ENCODE data around the gene KCNJ6. TPM values are rescaled to one million over a fixed set of nuclear protein-coding genes. Genes with fewer than 3 reads are reported as not detected.

KCNJ6 gene
- total and polyA plus RNA-seq, 10 of the 15 experiments (the other 5 are each of a cell fraction or from before 2014, with no cell fraction given) = 0.03 to 0.07 (median 0.04) TPM; not detected in 7

- no peak for TF ChIP-seq NFXL1 (IDR thresholded peaks at IDR 0.05; ENCODE audit: borderline replicate concordance)
- TF ChIP-seq, protein P1, sequence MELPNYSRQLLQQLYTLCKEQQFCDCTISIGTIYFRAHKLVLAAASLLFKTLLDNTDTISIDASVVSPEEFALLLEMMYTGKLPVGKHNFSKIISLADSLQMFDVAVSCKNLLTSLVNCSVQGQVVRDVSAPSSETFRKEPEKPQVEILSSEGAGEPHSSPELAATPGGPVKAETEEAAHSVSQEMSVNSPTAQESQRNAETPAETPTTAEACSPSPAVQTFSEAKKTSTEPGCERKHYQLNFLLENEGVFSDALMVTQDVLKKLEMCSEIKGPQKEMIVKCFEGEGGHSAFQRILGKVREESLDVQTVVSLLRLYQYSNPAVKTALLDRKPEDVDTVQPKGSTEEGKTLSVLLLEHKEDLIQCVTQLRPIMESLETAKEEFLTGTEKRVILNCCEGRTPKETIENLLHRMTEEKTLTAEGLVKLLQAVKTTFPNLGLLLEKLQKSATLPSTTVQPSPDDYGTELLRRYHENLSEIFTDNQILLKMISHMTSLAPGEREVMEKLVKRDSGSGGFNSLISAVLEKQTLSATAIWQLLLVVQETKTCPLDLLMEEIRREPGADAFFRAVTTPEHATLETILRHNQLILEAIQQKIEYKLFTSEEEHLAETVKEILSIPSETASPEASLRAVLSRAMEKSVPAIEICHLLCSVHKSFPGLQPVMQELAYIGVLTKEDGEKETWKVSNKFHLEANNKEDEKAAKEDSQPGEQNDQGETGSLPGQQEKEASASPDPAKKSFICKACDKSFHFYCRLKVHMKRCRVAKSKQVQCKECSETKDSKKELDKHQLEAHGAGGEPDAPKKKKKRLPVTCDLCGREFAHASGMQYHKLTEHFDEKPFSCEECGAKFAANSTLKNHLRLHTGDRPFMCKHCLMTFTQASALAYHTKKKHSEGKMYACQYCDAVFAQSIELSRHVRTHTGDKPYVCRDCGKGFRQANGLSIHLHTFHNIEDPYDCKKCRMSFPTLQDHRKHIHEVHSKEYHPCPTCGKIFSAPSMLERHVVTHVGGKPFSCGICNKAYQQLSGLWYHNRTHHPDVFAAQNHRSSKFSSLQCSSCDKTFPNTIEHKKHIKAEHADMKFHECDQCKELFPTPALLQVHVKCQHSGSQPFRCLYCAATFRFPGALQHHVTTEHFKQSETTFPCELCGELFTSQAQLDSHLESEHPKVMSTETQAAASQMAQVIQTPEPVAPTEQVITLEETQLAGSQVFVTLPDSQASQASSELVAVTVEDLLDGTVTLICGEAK (IDR thresholded peaks at IDR 0.05; ENCODE audit: borderline replicate concordance) = no peak
- CTCF ChIA-PET = interaction anchor here (2.6 kb wide), 1 partner anchor 21 kb away, joined by 8 read pairs; no protein-coding TSS in a partner anchor
- H4K20me1 ChIP-seq (ENCODE audit: control insufficient read depth, insufficient read depth) = no peaks in the 10 kb centered on the region
- SMC1A ChIA-PET (ENCODE audit: uncharacterized antibody, unreplicated experiment) = interaction anchor here (0.8 to 3.2 kb wide), 2 partner anchors 22 to 448 kb away, joined by 3 to 20 read pairs; no protein-coding TSS in a partner anchor
- peaks cover 3% of the 10 kb centered on the region; the same call in 1 of the 2 replicates for H3K4me1 ChIP-seq (ENCODE audit: control insufficient read depth, insufficient read depth, low read length)
- H3K79me2 ChIP-seq (ENCODE audit: control insufficient read depth, insufficient read depth, low read length) = no peaks in the 10 kb centered on the region
- RAD21 ChIA-PET (ENCODE audit: unreplicated experiment) = interaction anchor here (0.7 to 1.9 kb wide), 2 partner anchors 23 to 25 kb away, joined by 3 to 9 read pairs; no protein-coding TSS in a partner anchor
- no TSS peak for BruUV-seq (replicated peaks)
- POLR2A ChIA-PET = no interaction called here
- no peak overlapping the region for H3K4me2 ChIP-seq (ENCODE audit: control insufficient read depth, insufficient read depth)
- DNase-seq (ENCODE audit: low read depth, low spot score) (no peak), FAIRE-seq (no peak), ATAC-seq (no peak)
- no peak overlapping the region for H3K4me3 ChIP-seq
- intact Hi-C loops (cut with micrococcal nuclease; ENCODE audit: unreplicated experiment) (no loop called here), in situ Hi-C loops (cut with MboI) (no loop called here)
- no peaks in the 10 kb centered on the region for H3K27me3 ChIP-seq (replicated peaks in 1 of 2; ENCODE audit: control insufficient read depth in 2 of 2, insufficient read depth in 2 of 2, low read length in 1 of 2)
- H3K9me3 ChIP-seq (replicated peaks; ENCODE audit: control insufficient read depth, insufficient read depth, low read length) = no peaks in the 10 kb centered on the region; the same call in 2 of the 3 replicates
- H3K27ac ChIP-seq (ENCODE audit: control insufficient read depth, insufficient read depth) = no peak overlapping the region
- no peak overlapping the region for H2AFZ ChIP-seq (ENCODE audit: control insufficient read depth, low read depth, low read length)
- H3K9ac ChIP-seq (ENCODE audit: control insufficient read depth, insufficient read depth, low read length) = no peak overlapping the region
- no peaks in the 10 kb centered on the region for H3K36me3 ChIP-seq (ENCODE audit: control insufficient read depth in 2 of 2, insufficient read depth in 2 of 2, low read length in 1 of 2)
Measured at GRCh38 chr21:37620401-37620800, 295.9 kb downstream of the KCNJ6 start.

Measured in GM12878 (cell line).